Ovary (tissue), 3 donors: Measurements from ENCODE around the gene WNK1.

Source experiments
- CTCF ChIP-seq, 3 donors: fragments of 450-650 bp in 2 of 3; fragments of 200-600 bp in 1 of 3; IDR thresholded peaks; one replicate each; pipeline versions ENCODE4 v1.5.1 to v1.8.0; 2016 to 2022; ENCODE audit warnings: antibody characterized with exemption in 3 of 3, mild to moderate bottlenecking in 1 of 3
- POLR2A ChIP-seq: fragments of 450-650 bp; IDR thresholded peaks from one replicate; pipeline ENCODE4 v1.6.1; 2017; ENCODE audit warnings: antibody characterized with exemption, mild to moderate bottlenecking, moderate library complexity
- donor health status: DM: no; HTN: no; CAD: no.

DNA sequence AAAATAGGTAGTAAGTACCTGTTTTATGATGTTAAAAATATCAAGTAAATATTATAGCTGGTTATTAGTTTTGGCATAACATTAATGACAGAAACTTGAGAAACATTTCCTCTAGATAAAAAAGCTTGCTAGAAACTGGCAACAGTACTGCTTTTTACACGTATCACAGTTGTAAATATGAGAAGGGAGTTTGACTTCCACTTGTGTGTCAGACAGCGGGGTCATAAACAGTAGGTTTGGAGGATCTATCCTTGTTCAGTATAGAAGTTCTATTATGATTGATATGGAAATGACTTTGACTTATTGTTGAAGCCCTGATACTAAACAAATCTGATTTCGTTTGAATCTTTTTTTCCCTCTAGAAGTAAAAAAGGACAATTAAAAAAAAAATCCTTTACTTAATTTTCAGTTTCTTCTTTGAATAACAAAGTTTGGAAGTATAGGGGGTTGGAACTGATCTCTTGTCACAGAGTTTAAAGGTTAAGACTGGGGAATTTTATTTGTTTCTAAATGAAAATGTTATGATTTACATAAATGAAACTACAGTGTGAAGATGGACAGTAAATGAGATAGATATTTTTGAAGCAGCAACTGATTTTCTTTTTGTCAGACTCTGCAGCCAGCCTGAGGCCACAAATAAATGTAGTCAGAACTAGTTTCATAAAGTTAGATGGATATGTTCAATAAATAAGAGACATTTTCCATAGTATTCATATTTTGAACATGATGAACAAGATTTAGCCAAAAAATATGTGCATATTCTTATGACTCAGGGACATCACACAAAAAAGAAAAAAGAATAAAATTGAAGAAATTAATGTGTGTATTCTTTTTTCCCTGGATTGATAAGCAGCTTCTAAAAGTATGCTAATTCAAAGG is 50.1 kb downstream of the WNK1 start:
- no peak for TF ChIP-seq CTCF (IDR thresholded peaks at IDR 0.05)
- TF ChIP-seq POLR2A = no peak
